Right lobe of liver (tissue), 6 donors: Measurements from ENCODE around the gene MTMR6. TPM values are rescaled to one million over a fixed set of nuclear protein-coding genes. Genes with fewer than 3 reads are reported as not detected.
A peak's percentile ranks its signal among the peaks of the same experiment; 100 is the strongest.
"Not testable (repeated sequence)": the region's sequence is repeated elsewhere in the genome, so short reads cannot be mapped to it uniquely, and the experiment has no call there.

Source experiments
- ATAC-seq, 4 donors: fragments of 200-7000 bp; cut with Tn5 transposase; one replicate each; pipeline ENCODE4 v1.9.1; 2020; ENCODE audit warnings: mild to moderate bottlenecking in 4 of 4, moderate library complexity in 4 of 4
- DNase-seq, 3 donors: peaks; one replicate each; pipeline ENCODE4 v3.0.0-alpha.2; 2020
- H3K27ac ChIP-seq, 3 donors: fragments of 200-600 bp; one replicate each; pipeline ENCODE4 v1.8.0; 2022
- H3K27me3 ChIP-seq, 2 donors: fragments of 200-600 bp; one replicate each; pipeline ENCODE4 v1.8.0; 2022
- H3K36me3 ChIP-seq, 4 donors: fragments of 200-600 bp; sonication (generic) in 1 of 4; one replicate each; pipeline versions ENCODE4 v1.5.1 to v1.8.0; 2017 to 2022; ENCODE audit warnings: control low read depth in 1 of 4
- H3K4me1 ChIP-seq, 4 donors: fragments of 200-600 bp; sonication (generic) in 1 of 4; one replicate each; pipeline versions ENCODE4 v1.5.1 to v1.8.0; 2017 to 2022; ENCODE audit warnings: control low read depth in 1 of 4
- H3K4me3 ChIP-seq, 3 donors: fragments of 200-600 bp; one replicate each; pipeline ENCODE4 v1.8.0; 2022
- H3K9me3 ChIP-seq, 4 donors: fragments of 200-600 bp; sonication (generic) in 1 of 4; one replicate each; pipeline versions ENCODE4 v1.5.1 to v1.8.0; 2017 to 2022; ENCODE audit warnings: control low read depth in 1 of 4
- POLR2A ChIP-seq: fragments of 450-650 bp; IDR thresholded peaks from one replicate; pipeline ENCODE4 v1.6.1; 2017; ENCODE audit warnings: antibody characterized with exemption, mild to moderate bottlenecking
- WGBS: methylation state at CpG from one replicate; pipeline ENCODE4 v1.1.6; 2018; ENCODE audit warnings: low coverage, low lambda C conversion rate; ENCODE audit not compliant: insufficient coverage; ENCODE audit errors: missing lambda C conversion rate; 5-methylcytosine and 5-hydroxymethylcytosine counted together
- intact Hi-C, 2 donors: fragments of 100-400 bp; cut with DNase I; formaldehyde crosslinking; loops; one replicate each; pipeline versions ENCODE4 v1.11.2 to v1.14.1; 2022
- total RNA-seq, 6 experiments: library from RNA; depleted of rRNA in 2 of 6; stranded (reverse); fragments of >200 nt in 2 of 6; fragmentation: NEBNext Ultra II Directional in 3 of 6; extraction: Animal tissue kit (Norgen Biotek cat#: 25700) in 3 of 6; gene quantifications; one replicate each; pipeline versions ENCODE4 v1.1.0 to v1.2.4, GENCODE V29; 2016 to 2023
- TF ChIP-seq, protein P1 (sequence below), 4 donors: fragments of 200-600 bp in 3 of 4; fragments of 450-650 bp in 1 of 4; IDR thresholded peaks; one replicate each; pipeline versions ENCODE4 v1.5.1 to v1.8.0; 2016 to 2022; ENCODE audit warnings: antibody characterized with exemption in 4 of 4, mild to moderate bottlenecking in 2 of 4
- donor health status: DM: no; HTN: yes; CAD: no.
- donor health status: DM: no; HTN: no; CAD: no.
- donor health status: DM: no; HTN: no; CAD: no.
- donor health status: DM: no; HTN: yes; CAD: no.
- donor health status: DM: no; HTN: yes; CAD: no.

MTMR6 gene
- total RNA-seq, 6 experiments from 2014 or later, result 5.1 to 13.4 (median 7.4) TPM

DNA sequence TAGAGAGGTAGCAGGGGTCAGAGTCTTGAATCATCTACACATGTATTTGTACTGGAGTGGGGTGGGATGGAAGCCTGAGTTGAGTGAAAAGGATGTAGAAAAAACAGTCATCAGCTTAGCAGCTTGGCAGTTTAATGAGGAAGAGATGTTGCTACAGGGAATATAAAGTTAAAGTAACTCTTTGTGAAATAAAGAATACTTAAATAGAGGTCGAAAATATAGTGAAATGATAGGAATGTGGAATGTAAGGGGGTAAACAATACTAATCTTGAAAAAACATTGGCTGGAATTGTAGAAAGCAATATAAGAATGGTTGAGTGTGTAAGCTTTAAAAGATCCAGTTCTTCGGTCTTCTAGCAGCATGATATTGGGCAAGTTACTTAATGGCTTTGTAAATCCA is 36.8 kb upstream of the MTMR6 start:
- no peak overlapping the region for H3K4me3 ChIP-seq
- 92% methylated on average over 2 of the region's 2 CpGs for WGBS
- DNase-seq, result no peak
- H3K4me1 ChIP-seq, result no peaks in the 10 kb centered on the region
- H3K9me3 ChIP-seq, result no peaks in the 10 kb centered on the region
- no peak for TF ChIP-seq POLR2A
- TF ChIP-seq, protein P1, sequence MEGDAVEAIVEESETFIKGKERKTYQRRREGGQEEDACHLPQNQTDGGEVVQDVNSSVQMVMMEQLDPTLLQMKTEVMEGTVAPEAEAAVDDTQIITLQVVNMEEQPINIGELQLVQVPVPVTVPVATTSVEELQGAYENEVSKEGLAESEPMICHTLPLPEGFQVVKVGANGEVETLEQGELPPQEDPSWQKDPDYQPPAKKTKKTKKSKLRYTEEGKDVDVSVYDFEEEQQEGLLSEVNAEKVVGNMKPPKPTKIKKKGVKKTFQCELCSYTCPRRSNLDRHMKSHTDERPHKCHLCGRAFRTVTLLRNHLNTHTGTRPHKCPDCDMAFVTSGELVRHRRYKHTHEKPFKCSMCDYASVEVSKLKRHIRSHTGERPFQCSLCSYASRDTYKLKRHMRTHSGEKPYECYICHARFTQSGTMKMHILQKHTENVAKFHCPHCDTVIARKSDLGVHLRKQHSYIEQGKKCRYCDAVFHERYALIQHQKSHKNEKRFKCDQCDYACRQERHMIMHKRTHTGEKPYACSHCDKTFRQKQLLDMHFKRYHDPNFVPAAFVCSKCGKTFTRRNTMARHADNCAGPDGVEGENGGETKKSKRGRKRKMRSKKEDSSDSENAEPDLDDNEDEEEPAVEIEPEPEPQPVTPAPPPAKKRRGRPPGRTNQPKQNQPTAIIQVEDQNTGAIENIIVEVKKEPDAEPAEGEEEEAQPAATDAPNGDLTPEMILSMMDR (IDR thresholded peaks at IDR 0.05), result no peak
- intact Hi-C loops, result no loop called here
- H3K27ac ChIP-seq, result no peak overlapping the region
- no peak for ATAC-seq
- H3K27me3 ChIP-seq, result no peaks in the 10 kb centered on the region
- peaks cover 7 to 68% (median 32%) of the 10 kb centered on the region in 4 donors for H3K36me3 ChIP-seq

DNA sequence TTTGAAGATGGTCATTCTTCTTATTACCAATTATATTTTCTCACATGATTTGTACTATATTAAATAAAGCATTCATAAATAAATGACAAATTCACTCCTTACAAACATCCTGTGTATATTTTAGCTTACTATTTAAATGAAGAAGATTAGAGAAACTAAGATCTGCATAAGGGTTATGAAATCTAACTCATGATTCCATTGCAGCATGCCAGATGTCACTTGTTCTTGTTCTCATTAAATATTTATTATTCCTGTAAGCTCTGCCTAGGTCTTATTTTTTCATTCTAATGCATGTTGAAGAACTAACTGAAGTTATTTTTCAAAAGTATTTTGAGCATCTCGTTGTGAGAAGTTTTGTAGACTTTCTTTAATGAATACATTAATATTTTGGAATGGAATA is 32.5 kb upstream of the MTMR6 start:
- H3K9me3 ChIP-seq, result no peaks in the 10 kb centered on the region
- DNase-seq, result no peak
- no peaks in the 10 kb centered on the region for H3K27me3 ChIP-seq
- no peak overlapping the region for H3K27ac ChIP-seq
- H3K36me3 ChIP-seq, result peaks cover 7 to 41% (median 16%) of the 10 kb centered on the region in 4 donors
- H3K4me3 ChIP-seq, result no peak overlapping the region
- H3K4me1 ChIP-seq, result no peaks in the 10 kb centered on the region
- intact Hi-C loops, result no loop called here
- ATAC-seq, result no peak
- TF ChIP-seq, protein P1 (IDR thresholded peaks at IDR 0.05), result no peak
- TF ChIP-seq POLR2A, result no peak
- 100% methylated on average over 1 of the region's 1 CpG for WGBS

DNA sequence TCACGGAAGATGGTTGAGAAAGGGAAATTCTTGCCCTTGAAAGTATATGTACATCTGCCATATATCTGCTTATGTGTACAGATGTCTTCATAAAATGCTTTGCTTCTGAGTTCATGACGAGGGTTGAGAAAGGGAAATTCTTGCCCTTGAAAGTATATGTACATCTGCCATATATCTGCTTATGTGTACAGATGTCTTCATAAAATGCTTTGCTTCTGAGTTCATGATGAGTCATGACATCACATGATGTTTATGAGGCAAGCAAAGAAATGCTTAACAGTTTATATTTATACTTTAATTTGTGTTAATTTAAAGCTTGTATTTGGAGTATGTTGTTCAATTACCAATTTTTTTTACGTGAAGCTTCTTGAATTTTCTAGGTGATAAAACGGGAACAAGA is 31.7 kb upstream of the MTMR6 start:
- DNase-seq, intact Hi-C loops, ATAC-seq, H3K27me3 ChIP-seq, H3K9me3 ChIP-seq, H3K4me3 ChIP-seq, H3K4me1 ChIP-seq, H3K27ac ChIP-seq: not testable (repeated sequence)
- H3K36me3 ChIP-seq, result peaks cover 7 to 46% (median 17%) of the 10 kb centered on the region in 4 donors
- WGBS, result 89% methylated on average over 4 of the region's 4 CpGs

DNA sequence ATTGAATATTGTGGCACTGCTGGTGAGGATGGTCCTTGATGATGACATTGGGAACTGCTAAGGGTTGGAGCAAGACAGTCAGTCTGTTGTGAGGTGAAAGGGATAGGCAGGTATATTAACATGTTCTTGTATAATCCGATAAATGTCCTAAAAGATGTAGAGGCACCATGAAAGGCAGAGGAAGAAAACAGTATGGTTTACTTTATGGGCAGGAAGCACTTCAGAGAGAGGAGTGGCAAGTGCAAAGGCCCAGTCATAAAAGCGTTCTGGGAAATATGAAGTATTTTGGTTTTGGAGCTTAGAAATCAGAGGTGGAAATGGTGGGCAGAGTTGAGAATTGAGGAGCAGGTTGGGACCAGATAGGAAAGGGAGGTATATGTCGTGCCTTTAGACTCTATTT is 23.6 kb upstream of the MTMR6 start:
- 97% methylated on average over 3 of the region's 3 CpGs for WGBS
- H3K27ac ChIP-seq, result no peak overlapping the region
- DNase-seq (no peak), ATAC-seq (no peak)
- H3K36me3 ChIP-seq, result peaks cover 0 to 54% (median 18%) of the 10 kb centered on the region in 4 donors
- H3K27me3 ChIP-seq, result no peaks in the 10 kb centered on the region
- no peak overlapping the region for H3K4me3 ChIP-seq
- TF ChIP-seq, protein P1 (IDR thresholded peaks at IDR 0.05), result no peak
- no peak for TF ChIP-seq POLR2A
- peaks cover 0 to 8% (median under 1%) of the 10 kb centered on the region in 4 donors for H3K4me1 ChIP-seq
- H3K9me3 ChIP-seq, result no peaks in the 10 kb centered on the region
- intact Hi-C loops, result no loop called here

DNA sequence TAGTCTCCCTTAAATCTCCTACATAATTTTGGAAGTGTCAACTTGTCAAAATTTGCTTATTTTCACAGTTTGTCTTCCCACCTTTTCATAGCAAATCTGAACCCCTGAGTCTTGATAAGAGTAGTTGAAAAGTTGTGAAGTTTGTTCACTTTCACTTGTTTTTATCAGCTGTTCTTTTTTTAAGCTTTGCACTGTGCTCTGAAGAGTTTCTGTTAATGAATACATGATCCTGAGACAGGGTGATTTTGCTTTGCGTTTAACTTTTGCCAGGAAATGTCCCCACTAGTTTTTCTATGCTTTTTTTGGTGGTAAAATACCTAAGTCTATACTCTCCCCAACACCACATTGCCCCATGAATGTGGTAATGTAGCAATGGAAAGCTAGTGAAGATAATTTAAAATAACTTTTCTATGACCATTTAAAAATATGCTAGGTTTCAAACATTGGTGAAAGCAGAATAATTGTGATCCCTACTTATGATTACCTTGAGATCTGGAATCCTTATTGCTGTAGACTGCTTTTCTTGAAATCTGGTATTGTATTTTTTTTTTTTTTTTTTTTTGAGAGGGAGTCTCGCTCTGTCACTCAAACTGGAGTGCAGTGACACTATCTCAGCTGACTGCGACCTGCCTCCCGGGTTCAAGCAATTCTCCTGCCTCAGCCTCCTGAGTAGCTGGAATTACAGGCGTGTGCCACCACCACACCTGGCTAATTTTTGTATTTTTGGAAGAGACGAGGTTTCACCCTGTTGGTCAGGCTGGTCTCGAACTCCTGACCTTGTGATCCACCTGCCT is 19.6 kb upstream of the MTMR6 start:
- peaks cover 0 to 18% (median 7%) of the 10 kb centered on the region in 4 donors for H3K36me3 ChIP-seq
- H3K27ac ChIP-seq, result no peak overlapping the region
- intact Hi-C loops, result no loop called here
- peak in 2 of 4 donors; percentile 25 to 39 for ATAC-seq
- 61% methylated on average over 6 of the region's 7 CpGs for WGBS
- peaks cover 0 to 23% (median 11%) of the 10 kb centered on the region in 4 donors for H3K4me1 ChIP-seq
- H3K9me3 ChIP-seq, result no peaks in the 10 kb centered on the region
- H3K4me3 ChIP-seq, result no peak overlapping the region
- DNase-seq, result no peak
- TF ChIP-seq POLR2A, result no peak
- TF ChIP-seq, protein P1 (IDR thresholded peaks at IDR 0.05), result no peak
- H3K27me3 ChIP-seq, result no peaks in the 10 kb centered on the region
